Measurements from ENCODE around the gene NPM1.

NPM1 gene

DNA sequence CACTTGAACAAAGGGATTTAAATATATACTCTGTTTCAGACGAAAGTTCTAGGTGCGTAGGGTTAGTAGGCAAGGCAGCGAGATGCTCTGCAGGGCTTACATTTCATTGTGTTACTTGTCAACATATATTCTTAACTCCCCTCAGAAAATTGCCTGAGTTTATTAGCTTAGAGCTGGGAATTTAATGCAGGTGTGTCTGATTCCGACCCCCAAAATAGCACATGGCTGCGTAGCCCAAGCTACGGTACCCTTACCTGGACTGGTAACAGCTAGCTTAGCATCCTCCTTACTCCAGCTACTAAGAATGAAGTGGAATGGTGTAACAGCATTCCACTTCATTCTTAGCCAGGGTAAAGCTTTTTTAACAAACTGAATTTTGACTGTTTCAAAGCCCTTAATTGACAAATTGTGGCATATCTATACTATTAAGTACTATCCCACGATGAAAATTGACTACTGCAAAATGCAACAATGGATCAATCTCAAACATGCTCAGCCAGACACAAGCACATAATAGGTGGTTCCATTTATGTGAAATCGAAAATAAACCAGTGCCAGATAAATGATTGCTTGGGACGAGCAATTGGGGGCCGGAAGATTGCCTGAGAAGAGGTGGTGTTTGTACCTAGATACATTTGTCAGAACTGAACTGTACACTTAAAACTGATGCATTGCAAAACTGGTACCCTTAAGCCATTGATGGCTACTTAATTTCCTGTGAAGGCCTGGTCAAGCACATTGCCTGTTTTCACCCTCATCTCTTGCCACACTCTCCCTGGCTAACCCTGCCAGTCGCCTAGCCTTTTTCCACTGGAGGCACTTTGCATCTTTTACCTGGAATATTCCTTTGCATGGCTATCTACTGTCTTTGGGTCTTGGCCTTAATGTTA, 28.8 kb downstream of the NPM1 start:
- TF ChIP-seq ZBTB7A (IDR thresholded peaks at IDR 0.05; ENCODE audit: low read depth), result no peak
- no peak for TF ChIP-seq EGR1 (IDR thresholded peaks at IDR 0.05)
- TF ChIP-seq FOXM1 (IDR thresholded peaks at IDR 0.05; ENCODE audit: borderline replicate concordance, low read depth), result no peak

DNA sequence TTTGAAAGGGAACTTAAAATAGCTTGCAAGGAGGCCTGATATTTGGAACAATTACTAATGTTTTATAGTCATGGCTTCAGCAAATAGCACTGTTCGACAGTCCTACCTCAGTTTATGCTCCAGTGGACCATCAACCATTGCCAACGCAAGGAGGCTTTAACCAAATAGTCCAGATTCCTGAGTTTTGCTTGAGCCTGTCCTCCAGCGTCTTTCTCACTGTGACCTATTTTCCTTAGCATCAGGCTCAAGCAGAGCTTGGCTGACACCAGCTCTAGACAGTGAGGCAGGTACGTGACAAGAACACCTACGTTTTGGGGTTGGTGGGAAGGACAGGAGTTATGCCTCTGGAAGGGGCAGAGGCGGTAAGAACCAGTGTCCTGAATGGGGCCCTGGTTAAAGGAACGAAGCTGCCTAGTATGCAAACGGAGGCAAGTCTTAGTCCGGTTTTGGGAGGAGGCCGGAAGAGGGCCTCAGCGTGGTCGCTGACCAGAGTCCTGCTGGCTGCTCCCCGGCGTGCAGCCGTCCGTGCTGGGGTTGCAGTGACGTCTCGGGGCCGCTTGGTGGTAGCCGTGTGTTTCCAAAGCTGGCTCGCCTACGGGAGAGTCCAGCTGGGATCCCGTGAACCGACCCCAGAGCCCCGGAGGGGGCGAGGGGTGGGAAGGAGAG, 30.8 kb downstream of the NPM1 start:
- TF ChIP-seq FOXM1 (IDR thresholded peaks at IDR 0.05; ENCODE audit: borderline replicate concordance, low read depth) (no peak), EP300 (IDR thresholded peaks at IDR 0.05; ENCODE audit: borderline replicate concordance) (no peak), CREB1 (IDR thresholded peaks at IDR 0.05; ENCODE audit: low read depth) (no peak), RAD21 (IDR thresholded peaks at IDR 0.05; ENCODE audit: low read depth) (peak; percentile 87), NFIC (IDR thresholded peaks at IDR 0.05) (no peak), YY1 (IDR thresholded peaks at IDR 0.05; ENCODE audit: low read depth) (0 out of 2 replicates have a peak, but pooled peaks have one; percentile 31), TCF12 (IDR thresholded peaks at IDR 0.05; ENCODE audit: low read depth) (no peak), TEAD4 (IDR thresholded peaks at IDR 0.05) (0 out of 2 replicates have a peak, but pooled peaks have one; percentile 12), TAF1 (IDR thresholded peaks at IDR 0.05; ENCODE audit: low read depth) (no peak), EGR1 (IDR thresholded peaks at IDR 0.05) (no peak)
- TF ChIP-seq, protein P1, sequence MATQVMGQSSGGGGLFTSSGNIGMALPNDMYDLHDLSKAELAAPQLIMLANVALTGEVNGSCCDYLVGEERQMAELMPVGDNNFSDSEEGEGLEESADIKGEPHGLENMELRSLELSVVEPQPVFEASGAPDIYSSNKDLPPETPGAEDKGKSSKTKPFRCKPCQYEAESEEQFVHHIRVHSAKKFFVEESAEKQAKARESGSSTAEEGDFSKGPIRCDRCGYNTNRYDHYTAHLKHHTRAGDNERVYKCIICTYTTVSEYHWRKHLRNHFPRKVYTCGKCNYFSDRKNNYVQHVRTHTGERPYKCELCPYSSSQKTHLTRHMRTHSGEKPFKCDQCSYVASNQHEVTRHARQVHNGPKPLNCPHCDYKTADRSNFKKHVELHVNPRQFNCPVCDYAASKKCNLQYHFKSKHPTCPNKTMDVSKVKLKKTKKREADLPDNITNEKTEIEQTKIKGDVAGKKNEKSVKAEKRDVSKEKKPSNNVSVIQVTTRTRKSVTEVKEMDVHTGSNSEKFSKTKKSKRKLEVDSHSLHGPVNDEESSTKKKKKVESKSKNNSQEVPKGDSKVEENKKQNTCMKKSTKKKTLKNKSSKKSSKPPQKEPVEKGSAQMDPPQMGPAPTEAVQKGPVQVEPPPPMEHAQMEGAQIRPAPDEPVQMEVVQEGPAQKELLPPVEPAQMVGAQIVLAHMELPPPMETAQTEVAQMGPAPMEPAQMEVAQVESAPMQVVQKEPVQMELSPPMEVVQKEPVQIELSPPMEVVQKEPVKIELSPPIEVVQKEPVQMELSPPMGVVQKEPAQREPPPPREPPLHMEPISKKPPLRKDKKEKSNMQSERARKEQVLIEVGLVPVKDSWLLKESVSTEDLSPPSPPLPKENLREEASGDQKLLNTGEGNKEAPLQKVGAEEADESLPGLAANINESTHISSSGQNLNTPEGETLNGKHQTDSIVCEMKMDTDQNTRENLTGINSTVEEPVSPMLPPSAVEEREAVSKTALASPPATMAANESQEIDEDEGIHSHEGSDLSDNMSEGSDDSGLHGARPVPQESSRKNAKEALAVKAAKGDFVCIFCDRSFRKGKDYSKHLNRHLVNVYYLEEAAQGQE (IDR thresholded peaks at IDR 0.05; ENCODE audit: low read depth), result peak; percentile 78
- TF ChIP-seq, protein P2, sequence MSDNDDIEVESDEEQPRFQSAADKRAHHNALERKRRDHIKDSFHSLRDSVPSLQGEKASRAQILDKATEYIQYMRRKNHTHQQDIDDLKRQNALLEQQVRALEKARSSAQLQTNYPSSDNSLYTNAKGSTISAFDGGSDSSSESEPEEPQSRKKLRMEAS (IDR thresholded peaks at IDR 0.05), result peak; percentile 64; the same call in 1 of the 2 replicates

DNA sequence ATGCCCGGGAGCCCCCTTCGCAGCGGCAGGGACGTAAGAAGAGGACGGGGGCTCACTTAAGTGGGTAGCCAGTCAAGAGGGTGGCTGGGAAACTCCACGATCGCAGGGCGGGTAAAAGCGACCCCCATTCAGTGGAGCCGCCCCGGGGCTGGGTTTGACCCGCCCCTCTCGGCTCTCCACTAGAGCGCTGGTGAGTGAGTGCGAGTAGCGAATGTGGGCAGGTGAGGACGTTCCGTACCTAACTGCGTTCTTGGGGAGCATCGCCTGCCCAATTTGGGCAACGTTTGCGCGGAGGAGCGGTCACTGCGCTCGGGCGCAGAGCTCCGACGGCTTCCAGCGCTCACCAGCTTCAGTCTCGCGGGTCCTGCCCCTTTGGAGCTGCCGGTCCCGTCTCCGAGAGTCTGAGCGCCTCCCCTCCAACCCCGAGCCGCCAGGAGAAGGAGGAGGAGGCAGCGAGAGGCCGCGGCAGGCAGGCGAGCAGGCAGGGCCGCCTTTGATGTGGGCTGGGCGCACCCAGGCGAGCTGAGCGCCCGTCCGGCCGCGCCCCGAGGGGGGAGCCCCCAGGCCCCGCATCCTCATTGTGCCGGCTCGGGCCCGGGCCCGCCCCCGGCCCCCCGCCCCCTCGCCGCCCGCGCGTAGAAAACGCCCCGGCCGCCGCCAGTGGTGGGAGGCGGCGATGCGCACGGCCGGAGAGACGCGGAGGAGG, 31.5 kb downstream of the NPM1 start, which contains the start of gene FGF18:
Gene FGF18 (plus strand): TSS at position 666 of the 706 bp plus-strand sequence. CDS start 553 bp downstream, outside the sequence.
- peak; percentile 62 for TF ChIP-seq EGR1 (IDR thresholded peaks at IDR 0.05)
- TF ChIP-seq CEBPB (IDR thresholded peaks at IDR 0.05), result no peak
- TF ChIP-seq, protein P2 (IDR thresholded peaks at IDR 0.05), result peak; percentile 44; the same call in 1 of the 2 replicates
- TF ChIP-seq, protein P3, sequence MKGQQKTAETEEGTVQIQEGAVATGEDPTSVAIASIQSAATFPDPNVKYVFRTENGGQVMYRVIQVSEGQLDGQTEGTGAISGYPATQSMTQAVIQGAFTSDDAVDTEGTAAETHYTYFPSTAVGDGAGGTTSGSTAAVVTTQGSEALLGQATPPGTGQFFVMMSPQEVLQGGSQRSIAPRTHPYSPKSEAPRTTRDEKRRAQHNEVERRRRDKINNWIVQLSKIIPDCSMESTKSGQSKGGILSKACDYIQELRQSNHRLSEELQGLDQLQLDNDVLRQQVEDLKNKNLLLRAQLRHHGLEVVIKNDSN (IDR thresholded peaks at IDR 0.05), result peak; percentile 12; the same call in 1 of the 2 replicates
- TF ChIP-seq EP300 (IDR thresholded peaks at IDR 0.05; ENCODE audit: borderline replicate concordance), result peak; percentile 77
- TF ChIP-seq TEAD4 (IDR thresholded peaks at IDR 0.05), result peak; percentile 41; the same call in 1 of the 2 replicates
- no peak for TF ChIP-seq FOXM1 (IDR thresholded peaks at IDR 0.05; ENCODE audit: borderline replicate concordance, low read depth)
- no peak for TF ChIP-seq CREB1 (IDR thresholded peaks at IDR 0.05; ENCODE audit: low read depth)
- TF ChIP-seq, protein P1 (IDR thresholded peaks at IDR 0.05; ENCODE audit: low read depth), result no peak
- peak; percentile 91; the same call in 1 of the 2 replicates for TF ChIP-seq ZBTB7A (IDR thresholded peaks at IDR 0.05; ENCODE audit: low read depth)
- no peak for TF ChIP-seq RAD21 (IDR thresholded peaks at IDR 0.05; ENCODE audit: low read depth)
- TF ChIP-seq TCF12 (IDR thresholded peaks at IDR 0.05; ENCODE audit: low read depth), result peak; percentile 74; the same call in 1 of the 2 replicates
- peak; percentile 50 for TF ChIP-seq NFIC (IDR thresholded peaks at IDR 0.05)
- no peak for TF ChIP-seq YY1 (IDR thresholded peaks at IDR 0.05; ENCODE audit: low read depth)
- peak; percentile 51; the same call in 1 of the 2 replicates for TF ChIP-seq TAF1 (IDR thresholded peaks at IDR 0.05; ENCODE audit: low read depth)

DNA sequence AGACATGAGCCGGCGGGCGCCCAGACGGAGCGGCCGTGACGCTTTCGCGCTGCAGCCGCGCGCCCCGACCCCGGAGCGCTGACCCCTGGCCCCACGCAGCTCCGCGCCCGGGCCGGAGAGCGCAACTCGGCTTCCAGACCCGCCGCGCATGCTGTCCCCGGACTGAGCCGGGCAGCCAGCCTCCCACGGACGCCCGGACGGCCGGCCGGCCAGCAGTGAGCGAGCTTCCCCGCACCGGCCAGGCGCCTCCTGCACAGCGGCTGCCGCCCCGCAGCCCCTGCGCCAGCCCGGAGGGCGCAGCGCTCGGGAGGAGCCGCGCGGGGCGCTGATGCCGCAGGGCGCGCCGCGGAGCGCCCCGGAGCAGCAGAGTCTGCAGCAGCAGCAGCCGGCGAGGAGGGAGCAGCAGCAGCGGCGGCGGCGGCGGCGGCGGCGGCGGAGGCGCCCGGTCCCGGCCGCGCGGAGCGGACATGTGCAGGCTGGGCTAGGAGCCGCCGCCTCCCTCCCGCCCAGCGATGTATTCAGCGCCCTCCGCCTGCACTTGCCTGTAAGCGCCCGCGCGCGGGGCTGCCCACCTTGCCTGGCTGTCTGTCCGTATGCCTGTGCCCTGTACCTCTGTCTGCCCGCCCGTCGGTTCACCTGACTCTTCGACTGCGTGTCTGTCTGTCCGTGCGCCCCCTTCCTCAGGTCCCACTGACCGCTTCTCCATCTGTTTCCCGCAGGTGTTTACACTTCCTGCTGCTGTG, 32.2 kb downstream of the NPM1 start:
- TF ChIP-seq EP300 (IDR thresholded peaks at IDR 0.05; ENCODE audit: borderline replicate concordance), result no peak
- TF ChIP-seq CEBPB (IDR thresholded peaks at IDR 0.05), result no peak
- TF ChIP-seq TCF12 (IDR thresholded peaks at IDR 0.05; ENCODE audit: low read depth), result no peak
- TF ChIP-seq, protein P1 (IDR thresholded peaks at IDR 0.05; ENCODE audit: low read depth), result no peak
- TF ChIP-seq RAD21 (IDR thresholded peaks at IDR 0.05; ENCODE audit: low read depth), result no peak
- TF ChIP-seq NFIC (IDR thresholded peaks at IDR 0.05), result no peak
- no peak for TF ChIP-seq FOXM1 (IDR thresholded peaks at IDR 0.05; ENCODE audit: borderline replicate concordance, low read depth)
- TF ChIP-seq, protein P3 (IDR thresholded peaks at IDR 0.05), result no peak
- TF ChIP-seq TAF1 (IDR thresholded peaks at IDR 0.05; ENCODE audit: low read depth), result no peak
- TF ChIP-seq, protein P2 (IDR thresholded peaks at IDR 0.05), result no peak
- no peak for TF ChIP-seq CREB1 (IDR thresholded peaks at IDR 0.05; ENCODE audit: low read depth)
- no peak for TF ChIP-seq TEAD4 (IDR thresholded peaks at IDR 0.05)
- no peak for TF ChIP-seq YY1 (IDR thresholded peaks at IDR 0.05; ENCODE audit: low read depth)
